Endothelial cell of umbilical vein (primary cell): ENCODE data around the gene METAP1.
A peak's percentile ranks its signal among the peaks of the same experiment; 100 is the strongest.

ENCODE experiments used
- CTCF ChIP-seq, 2 donors: IDR thresholded peaks; 1 replicate in 1 of 2; 2 replicates in 1 of 2; pipeline ENCODE4 v1.5.1; 2011; ENCODE audit warnings: low read length in 2 of 2, mild to moderate bottlenecking in 2 of 2, moderate library complexity in 2 of 2, control low read depth in 1 of 2, inconsistent platforms in 1 of 2, low read depth in 1 of 2; ENCODE audit not compliant: insufficient read depth in 1 of 2; ENCODE audit errors: extremely low read depth in 1 of 2
- EZH2 ChIP-seq: IDR thresholded peaks from 2 replicates; pipeline ENCODE4 v1.6.1; 2012; ENCODE audit warnings: borderline replicate concordance, low read depth, mild to moderate bottlenecking, moderate library complexity, low read length, inconsistent platforms; ENCODE audit not compliant: severe bottlenecking
- FOS ChIP-seq: IDR thresholded peaks from 2 replicates; pipeline ENCODE4 v1.6.1; 2011; ENCODE audit warnings: mild to moderate bottlenecking, low read length, moderate library complexity, borderline replicate concordance; ENCODE audit not compliant: insufficient read depth
- JUN ChIP-seq: IDR thresholded peaks from 2 replicates; pipeline ENCODE4 v1.6.1; 2011; ENCODE audit warnings: borderline replicate concordance, low read depth; ENCODE audit not compliant: insufficient read length, insufficient read depth
- MYC ChIP-seq: IDR thresholded peaks from one replicate; pipeline ENCODE4 v1.6.1; 2011; ENCODE audit warnings: mild to moderate bottlenecking, low read depth, low read length
- POLR2A ChIP-seq: IDR thresholded peaks from 2 replicates; pipeline ENCODE4 v1.6.1; 2012; ENCODE audit warnings: low read depth, mild to moderate bottlenecking, control low read depth, low read length
- POLR2AphosphoS5 ChIP-seq: IDR thresholded peaks from 2 replicates; pipeline ENCODE4 v1.6.1; 2012; ENCODE audit warnings: low read depth, mild to moderate bottlenecking, control low read depth, low read length, moderate library complexity; ENCODE audit not compliant: insufficient read depth
- TF ChIP-seq, protein P1 (sequence below): IDR thresholded peaks from 2 replicates; pipeline ENCODE4 v1.6.1; 2011; ENCODE audit not compliant: insufficient read depth, insufficient read length

DNA sequence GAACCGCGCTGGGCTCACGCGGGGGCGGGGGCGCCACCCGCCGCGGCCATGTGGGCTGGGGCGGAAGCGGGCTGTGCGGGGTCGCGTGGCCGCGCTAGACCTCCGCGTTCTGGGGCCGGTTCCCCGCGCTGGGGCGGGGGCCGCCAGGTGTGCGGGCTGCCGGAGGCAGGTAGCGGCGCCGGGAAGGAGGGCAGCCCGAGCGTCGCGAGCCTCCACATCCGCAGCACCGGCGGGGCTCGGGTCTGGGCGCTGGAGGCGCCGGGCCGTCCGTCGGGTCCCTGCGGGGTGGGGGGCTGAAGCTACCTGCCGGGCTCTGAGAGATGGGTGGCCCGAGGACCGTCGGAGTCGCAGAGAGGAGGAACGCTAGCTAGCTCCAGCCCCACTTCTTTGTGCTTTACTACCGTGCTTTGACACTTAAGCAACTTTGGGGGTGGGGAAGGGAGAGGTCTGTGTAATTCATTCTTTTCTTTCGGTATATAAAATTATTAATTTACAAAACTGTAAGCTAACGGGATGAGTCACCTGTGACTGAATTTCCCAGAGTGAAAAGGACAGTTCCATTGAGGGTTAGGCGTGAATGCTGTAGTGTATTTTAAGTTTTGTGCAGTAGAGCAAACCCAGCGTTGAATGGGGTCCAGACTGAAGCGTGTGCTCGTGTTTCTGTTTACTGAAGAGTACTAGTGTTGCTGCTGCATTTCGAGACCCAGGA is 689 bp downstream of the METAP1 start:
- TF ChIP-seq CTCF (IDR thresholded peaks at IDR 0.05; ENCODE audit: extremely low read depth in 1 of 2, insufficient read depth in 1 of 2, low read depth in 1 of 2, low read length in 2 of 2) (no peak), POLR2A (no peak), EZH2 (no peak), POLR2AphosphoS5 (no peak), MYC (no peak), FOS (peak; percentile 30), JUN (no peak)
- TF ChIP-seq, protein P1, sequence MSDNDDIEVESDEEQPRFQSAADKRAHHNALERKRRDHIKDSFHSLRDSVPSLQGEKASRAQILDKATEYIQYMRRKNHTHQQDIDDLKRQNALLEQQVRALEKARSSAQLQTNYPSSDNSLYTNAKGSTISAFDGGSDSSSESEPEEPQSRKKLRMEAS: no peak
